SU-DHL-6 (cell line): ENCODE data around the gene MBOAT7.

Experiments used
- CTCF ChIP-seq: fragments of 200-600 bp; sonication (generic); IDR thresholded peaks from one replicate; pipeline ENCODE4 v1.5.1; 2017; ENCODE audit warnings: antibody characterized with exemption, mild to moderate bottlenecking, low read length, moderate library complexity; ENCODE audit not compliant: insufficient read depth, poor library complexity, severe bottlenecking
- EZH2phosphoT487 ChIP-seq: fragments of 200-600 bp; sonication (generic), shearing (Covaris generic); conservative IDR thresholded peaks from 2 replicates; pipeline ENCODE4 v1.6.1; 2018; ENCODE audit warnings: mild to moderate bottlenecking, antibody characterized with exemption, low read length, moderate library complexity, mixed read lengths

GRCh38 chr19:54138489-54139256 is 50.7 kb downstream of the MBOAT7 start:
- TF ChIP-seq CTCF (no peak), EZH2phosphoT487 (no peak)
